Parathyroid adenoma (tissue), 2 donors: ENCODE results near the gene FSIP2.

ENCODE experiments used
- H2AFZ ChIP-seq: fragments of 300-600 bp; sonication (generic); one replicate; pipeline ENCODE4 v1.7.0; 2017; ENCODE audit warnings: antibody characterized with exemption, mild to moderate bottlenecking
- H3K27ac ChIP-seq: fragments of 300-600 bp; sonication (generic); one replicate; pipeline ENCODE4 v1.7.0; 2017
- H3K27me3 ChIP-seq: fragments of 300-600 bp; sonication (generic); one replicate; pipeline ENCODE4 v1.7.0; 2017; ENCODE audit warnings: low read length; ENCODE audit not compliant: control insufficient read depth, insufficient read depth
- H3K36me3 ChIP-seq: fragments of 300-600 bp; sonication (generic); one replicate; pipeline ENCODE4 v1.7.0; 2017; ENCODE audit warnings: low read length; ENCODE audit not compliant: control insufficient read depth, insufficient read depth
- H3K4me1 ChIP-seq: fragments of 300-600 bp; sonication (generic); one replicate; pipeline ENCODE4 v1.7.0; 2017; ENCODE audit warnings: control low read depth
- H3K4me2 ChIP-seq: fragments of 300-600 bp; sonication (generic); one replicate; pipeline ENCODE4 v1.7.0; 2017; ENCODE audit warnings: low read length
- H3K4me3 ChIP-seq: fragments of 300-600 bp; sonication (generic); one replicate; pipeline ENCODE4 v1.7.0; 2017; ENCODE audit warnings: low read depth, low read length
- H3K79me2 ChIP-seq: fragments of 300-600 bp; sonication (generic); one replicate; pipeline ENCODE4 v1.7.0; 2017; ENCODE audit warnings: control low read depth
- H3K9ac ChIP-seq: fragments of 300-600 bp; sonication (generic); one replicate; pipeline ENCODE4 v1.7.0; 2017; ENCODE audit warnings: mild to moderate bottlenecking
- H3K9me3 ChIP-seq: fragments of 300-600 bp; sonication (generic); one replicate; pipeline ENCODE4 v1.7.0; 2017; ENCODE audit warnings: low read length; ENCODE audit not compliant: control insufficient read depth
- CTCF ChIP-seq: fragments of 300-600 bp; sonication (generic); IDR thresholded peaks from one replicate; pipeline ENCODE4 v1.7.0; 2017; ENCODE audit warnings: antibody characterized with exemption, mild to moderate bottlenecking
- donor health status: primary hyperparathyroidism.

The FSIP2 gene

GRCh38 chr2:185880396-185880795 is 141.8 kb downstream of the FSIP2 start:
- H3K4me3 ChIP-seq, result no peak overlapping the region
- H3K4me2 ChIP-seq, result no peak overlapping the region
- H3K27me3 ChIP-seq, result no peaks in the 10 kb centered on the region
- no peaks in the 10 kb centered on the region for H3K4me1 ChIP-seq
- no peak overlapping the region for H3K9ac ChIP-seq
- H2AFZ ChIP-seq, result no peak overlapping the region
- H3K27ac ChIP-seq, result no peak overlapping the region
- TF ChIP-seq CTCF, result no peak
- no peaks in the 10 kb centered on the region for H3K79me2 ChIP-seq
- no peaks in the 10 kb centered on the region for H3K36me3 ChIP-seq
- no peaks in the 10 kb centered on the region for H3K9me3 ChIP-seq
